Hematopoietic multipotent progenitor cell treated with erythropoietin and hydrocortisone succinate and interleukin-3 and kit ligand, for 15 days (in vitro differentiated cells): Measurements from ENCODE around the gene FADS1.

Source experiments
- DNase-seq: peaks from one replicate; pipeline ENCODE4 v3.0.0-alpha.2; 2015; ENCODE audit warnings: low spot score

FADS1 gene

DNA sequence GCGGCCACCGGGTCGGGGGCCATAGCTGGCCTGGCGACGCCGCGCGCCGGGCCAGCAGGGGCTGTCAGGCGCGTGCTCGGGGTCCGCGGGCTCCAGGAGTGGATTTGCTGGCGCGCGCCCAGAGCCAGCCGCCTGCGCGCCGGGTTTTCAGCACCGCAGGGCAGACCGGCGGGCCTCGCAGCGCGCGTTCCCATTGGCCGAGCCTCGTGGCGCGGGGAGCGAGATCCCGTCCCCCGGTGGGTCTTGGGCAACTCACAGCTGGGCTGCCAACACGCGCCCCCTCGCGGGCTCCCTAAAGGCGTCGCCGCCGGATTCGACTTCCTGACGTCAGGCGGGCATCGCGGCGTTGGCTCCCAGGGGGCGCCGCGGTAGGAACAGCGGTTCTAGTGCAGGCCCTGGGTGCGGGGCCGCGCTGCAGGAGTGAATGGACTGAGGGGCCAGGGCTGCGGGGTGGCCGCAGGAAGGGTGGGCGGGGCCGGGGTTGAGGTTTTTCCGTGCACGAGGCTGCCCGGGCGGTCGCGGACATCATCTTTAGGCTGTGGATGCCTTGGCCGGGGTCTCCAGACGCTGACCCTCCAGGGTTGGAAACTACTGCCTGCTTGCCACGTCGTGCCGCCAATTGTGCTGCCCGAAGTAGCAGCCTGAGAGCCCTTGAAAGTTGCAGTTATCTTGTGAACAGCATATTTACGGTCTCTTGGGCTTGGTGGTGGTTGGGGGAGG, at the start of gene FADS1:
TSS of gene FADS1 (minus strand) at position 268 of the 720 bp plus-strand sequence. CDS start at position 194, 74 bp downstream.
- DNase-seq = peak; percentile 67

DNA sequence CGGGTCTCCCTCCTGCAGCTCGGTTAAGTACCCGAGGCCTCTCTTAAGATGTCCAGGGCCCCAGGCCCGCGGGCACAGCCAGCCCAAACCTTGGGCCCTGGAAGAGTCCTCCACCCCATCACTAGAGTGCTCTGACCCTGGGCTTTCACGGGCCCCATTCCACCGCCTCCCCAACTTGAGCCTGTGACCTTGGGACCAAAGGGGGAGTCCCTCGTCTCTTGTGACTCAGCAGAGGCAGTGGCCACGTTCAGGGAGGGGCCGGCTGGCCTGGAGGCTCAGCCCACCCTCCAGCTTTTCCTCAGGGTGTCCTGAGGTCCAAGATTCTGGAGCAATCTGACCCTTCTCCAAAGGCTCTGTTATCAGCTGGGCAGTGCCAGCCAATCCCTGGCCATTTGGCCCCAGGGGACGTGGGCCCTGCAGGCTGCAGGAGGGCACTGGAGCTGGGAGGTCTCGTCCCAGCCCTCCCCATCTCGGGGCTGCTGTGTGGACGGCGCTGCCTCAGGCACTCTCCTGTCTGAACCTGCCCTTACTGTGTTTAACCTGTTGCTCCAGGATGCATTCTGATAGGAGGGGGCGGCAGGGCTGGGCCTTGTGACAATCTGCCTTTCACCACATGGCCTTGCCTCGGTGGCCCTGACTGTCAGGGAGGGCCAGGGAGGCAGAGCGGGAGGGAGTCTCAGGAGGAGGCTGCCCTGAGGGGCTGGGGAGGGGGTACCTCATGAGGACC, 49.6 kb upstream of the FADS1 start:
- DNase-seq = no peak

GRCh38 chr11:61864814-61865775, 48.3 kb upstream of the FADS1 start:
- DNase-seq = no peak

DNA sequence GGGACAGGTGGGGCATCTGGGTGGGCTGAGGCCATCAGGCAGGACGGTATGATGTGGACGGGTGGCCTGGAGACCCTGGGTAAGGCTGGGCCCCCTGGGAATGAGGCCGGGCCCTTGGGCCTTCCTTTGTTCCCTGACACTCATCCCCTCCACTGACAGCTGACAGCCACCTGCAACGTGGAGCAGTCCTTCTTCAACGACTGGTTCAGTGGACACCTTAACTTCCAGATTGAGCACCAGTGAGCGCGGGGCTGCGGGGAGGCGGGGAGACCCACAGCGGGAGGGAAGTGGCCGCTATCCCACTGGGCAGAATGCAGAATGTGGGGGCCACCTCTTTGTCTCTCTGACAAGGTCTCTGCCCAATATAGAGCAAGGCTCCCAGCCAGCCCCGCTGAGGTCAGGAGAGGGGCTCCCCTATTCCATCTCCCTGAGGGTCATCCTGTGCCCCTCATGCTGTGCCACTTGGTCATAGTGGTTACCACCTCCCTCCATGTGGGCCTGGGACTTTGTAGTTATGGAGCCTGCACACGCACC, 46.8 kb upstream of the FADS1 start:
- no peak for DNase-seq

DNA sequence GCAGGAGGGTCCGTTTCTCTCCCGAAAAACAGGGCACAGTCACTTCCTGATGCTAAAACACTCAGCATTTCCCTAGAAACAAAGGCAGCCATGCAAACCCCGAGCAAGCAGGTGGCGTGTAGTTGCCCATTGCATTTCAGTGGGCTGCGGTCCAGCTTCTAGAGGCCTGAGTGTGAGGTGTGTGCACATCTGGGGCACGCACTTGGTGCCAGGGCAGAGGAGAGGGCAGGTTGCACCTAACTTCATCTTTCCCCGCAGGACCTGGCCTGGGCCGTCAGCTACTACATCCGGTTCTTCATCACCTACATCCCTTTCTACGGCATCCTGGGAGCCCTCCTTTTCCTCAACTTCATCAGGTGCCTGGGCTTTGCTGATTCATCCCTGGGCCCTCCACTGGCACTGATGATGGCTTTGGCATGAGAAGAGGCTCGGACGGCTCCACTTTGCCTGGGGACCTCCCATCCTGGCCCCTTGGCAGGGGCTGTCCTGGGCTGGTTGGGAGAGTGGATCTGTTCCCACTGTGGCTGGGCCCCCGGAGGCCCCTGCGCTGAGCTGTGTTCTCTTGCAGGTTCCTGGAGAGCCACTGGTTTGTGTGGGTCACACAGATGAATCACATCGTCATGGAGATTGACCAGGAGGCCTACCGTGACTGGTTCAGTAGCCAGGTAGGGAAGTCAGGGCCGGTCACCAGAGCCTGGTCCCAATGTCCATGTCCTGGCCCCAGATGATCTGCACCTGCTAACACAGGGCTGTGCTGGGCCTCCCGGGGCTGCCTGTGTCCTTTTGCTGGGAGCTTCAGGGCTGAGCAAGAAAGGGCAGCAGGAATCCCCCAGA, 46.1 kb upstream of the FADS1 start:
- DNase-seq = no peak

DNA sequence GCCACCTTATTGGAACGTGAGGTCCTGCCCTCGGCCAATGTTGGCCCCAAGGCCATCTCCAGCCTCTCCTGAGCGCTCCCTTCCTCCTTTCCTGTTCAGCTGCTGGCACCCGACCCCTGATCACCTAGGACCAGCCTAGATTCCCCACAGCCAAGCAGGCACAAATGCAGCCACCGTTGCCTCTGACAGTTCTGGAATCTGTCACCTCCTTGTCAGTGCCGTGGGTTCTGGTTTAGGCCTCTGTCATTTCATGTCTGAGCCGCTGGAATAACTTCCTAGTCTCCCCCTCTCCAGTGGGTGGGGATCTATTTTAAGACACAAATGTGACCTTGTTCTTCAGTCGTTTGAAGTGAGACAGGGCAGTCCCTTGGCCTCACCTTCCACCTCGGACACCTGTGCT, 44.8 kb upstream of the FADS1 start:
- no peak for DNase-seq

GRCh38 chr11:61860054-61860903, 43.5 kb upstream of the FADS1 start:
- DNase-seq = peak; percentile 33

DNA sequence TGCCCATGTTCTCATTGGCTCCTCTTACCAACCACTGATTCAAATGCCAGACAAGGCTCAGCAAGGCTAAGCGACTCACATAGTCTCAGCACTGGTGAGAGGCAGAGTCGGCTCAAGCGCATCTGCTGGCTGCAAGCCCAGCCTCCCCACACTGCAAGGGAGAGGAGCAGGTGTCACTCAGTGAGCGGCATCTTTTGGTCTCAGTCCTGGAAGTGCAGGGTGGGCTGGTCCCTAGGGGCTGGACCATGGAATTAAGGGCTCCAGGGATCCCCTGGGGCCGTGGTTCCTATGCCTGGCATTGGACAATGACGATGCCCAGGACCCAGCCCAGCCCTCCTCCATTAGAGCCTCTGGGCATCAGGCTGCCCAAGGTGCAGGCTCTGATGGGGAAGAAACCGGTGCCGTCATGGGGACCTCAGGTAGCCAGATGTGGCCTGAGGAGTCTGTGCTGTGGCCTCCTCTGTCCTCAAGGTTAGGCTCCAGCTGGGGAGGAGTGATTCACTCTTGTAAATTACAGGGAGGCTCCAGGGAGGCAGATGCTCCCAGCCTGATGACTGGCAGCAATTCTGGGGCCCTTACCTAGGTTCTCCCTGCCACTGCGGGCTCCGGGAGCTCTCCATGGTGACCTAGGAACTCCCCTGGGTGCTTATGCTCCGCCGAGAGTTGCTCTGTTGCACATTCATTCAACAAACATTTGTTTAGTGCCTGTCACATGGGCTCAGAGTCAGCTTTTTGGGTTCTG, 39.3 kb upstream of the FADS1 start:
- DNase-seq = no peak

- no peak for DNase-seq
Observed at GRCh38 chr11:61854966-61855714, 38.3 kb upstream of the FADS1 start.

GRCh38 chr11:61854206-61854895, 37.5 kb upstream of the FADS1 start:
- no peak for DNase-seq

GRCh38 chr11:61853698-61854169, 36.9 kb upstream of the FADS1 start:
- no peak for DNase-seq

GRCh38 chr11:61851900-61852295, 35.1 kb upstream of the FADS1 start:
- no peak for DNase-seq

- DNase-seq = no peak
Observed at GRCh38 chr11:61851113-61851899, 34.5 kb upstream of the FADS1 start.

GRCh38 chr11:61850687-61851086, 33.9 kb upstream of the FADS1 start:
- DNase-seq = no peak

- no peak for DNase-seq
Observed at GRCh38 chr11:61848631-61849030, 31.8 kb upstream of the FADS1 start.

DNA sequence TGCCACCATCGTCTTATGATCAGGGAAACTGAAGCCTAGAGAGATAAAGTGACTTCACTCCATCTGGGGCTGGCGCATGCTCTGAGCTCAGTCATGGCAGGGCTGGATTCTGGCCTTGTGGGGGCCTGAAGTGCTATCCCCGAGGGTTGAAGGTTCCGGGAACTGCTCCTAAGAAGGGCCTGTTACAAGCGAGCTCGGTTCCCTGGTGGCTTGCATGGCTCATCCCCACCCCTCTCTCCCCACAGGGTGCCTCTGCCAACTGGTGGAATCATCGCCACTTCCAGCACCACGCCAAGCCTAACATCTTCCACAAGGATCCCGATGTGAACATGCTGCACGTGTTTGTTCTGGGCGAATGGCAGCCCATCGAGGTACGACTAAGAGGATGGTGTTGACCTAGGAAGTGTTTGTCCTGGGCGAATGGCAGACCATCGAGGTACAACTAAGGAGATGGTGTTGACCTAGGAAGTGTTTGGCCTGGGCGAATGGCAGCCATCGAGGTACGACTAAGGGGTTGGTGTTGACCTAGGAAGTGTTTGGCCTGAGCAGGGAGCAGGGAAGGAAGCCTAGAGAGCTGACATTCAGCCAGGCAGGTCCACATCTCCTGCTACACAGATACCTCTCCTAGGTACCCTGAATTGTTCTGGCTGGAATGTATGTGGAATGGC, 31.2 kb upstream of the FADS1 start:
- no peak for DNase-seq
